C4-2B (cell line): ENCODE data around the gene MRC2.

Experiments
- H3K27ac ChIP-seq: fragments of 450-650 bp; 2 replicates; pipeline ENCODE4 v1.5.1; 2017
- ZFX ChIP-seq: fragments of 450-650 bp; IDR thresholded peaks from 2 replicates; pipeline ENCODE4 v1.6.1; 2017
- TF ChIP-seq, protein P1 (sequence below): fragments of 450-650 bp; conservative IDR thresholded peaks from 2 replicates; pipeline ENCODE4 v1.5.1; 2017; ENCODE audit warnings: mild to moderate bottlenecking

Gene MRC2

DNA sequence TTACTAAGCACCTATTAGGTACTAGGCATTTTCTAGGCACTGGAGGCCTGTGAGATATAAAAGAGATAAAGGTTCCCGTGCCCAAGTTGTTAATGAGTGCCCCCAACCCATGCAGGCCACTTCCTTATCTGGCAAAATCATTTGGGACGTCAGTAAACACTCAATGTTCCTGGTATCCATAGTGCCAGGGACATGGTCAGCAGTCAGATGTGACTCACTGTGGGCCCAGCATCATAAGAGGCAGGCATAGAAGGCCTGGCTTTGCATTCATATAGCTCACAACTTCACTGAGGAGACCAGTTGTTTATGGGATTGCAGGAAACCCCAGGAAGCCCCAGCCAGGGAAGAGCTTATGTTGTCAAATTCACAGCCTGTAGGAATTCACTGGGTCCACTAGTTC, 81.1 kb downstream of the MRC2 start:
- TF ChIP-seq, protein P1, sequence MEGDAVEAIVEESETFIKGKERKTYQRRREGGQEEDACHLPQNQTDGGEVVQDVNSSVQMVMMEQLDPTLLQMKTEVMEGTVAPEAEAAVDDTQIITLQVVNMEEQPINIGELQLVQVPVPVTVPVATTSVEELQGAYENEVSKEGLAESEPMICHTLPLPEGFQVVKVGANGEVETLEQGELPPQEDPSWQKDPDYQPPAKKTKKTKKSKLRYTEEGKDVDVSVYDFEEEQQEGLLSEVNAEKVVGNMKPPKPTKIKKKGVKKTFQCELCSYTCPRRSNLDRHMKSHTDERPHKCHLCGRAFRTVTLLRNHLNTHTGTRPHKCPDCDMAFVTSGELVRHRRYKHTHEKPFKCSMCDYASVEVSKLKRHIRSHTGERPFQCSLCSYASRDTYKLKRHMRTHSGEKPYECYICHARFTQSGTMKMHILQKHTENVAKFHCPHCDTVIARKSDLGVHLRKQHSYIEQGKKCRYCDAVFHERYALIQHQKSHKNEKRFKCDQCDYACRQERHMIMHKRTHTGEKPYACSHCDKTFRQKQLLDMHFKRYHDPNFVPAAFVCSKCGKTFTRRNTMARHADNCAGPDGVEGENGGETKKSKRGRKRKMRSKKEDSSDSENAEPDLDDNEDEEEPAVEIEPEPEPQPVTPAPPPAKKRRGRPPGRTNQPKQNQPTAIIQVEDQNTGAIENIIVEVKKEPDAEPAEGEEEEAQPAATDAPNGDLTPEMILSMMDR = no peak
- no peak for TF ChIP-seq ZFX
- H3K27ac ChIP-seq = no peak overlapping the region

DNA sequence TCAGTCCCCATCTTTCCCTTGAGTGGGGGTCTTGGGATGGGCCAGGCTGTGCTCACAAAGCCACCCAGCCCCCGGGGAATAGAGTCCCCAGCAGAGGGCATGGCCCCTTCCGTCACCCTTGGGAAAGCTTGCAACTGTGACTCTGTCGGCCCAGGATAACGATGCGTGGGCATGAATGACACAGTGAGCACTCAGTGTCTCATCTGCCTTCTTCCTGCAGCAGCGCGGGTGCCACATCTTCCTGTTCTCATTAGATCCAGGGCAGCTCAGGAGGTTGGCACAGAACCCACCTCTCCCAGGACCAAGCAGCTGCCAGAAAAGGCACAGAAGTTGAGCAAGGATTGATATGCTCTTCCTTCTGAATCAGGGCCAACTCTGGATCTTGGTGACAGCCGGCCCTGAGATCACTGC, 84.7 kb downstream of the MRC2 start:
- TF ChIP-seq, protein P1 = no peak
- no peak for TF ChIP-seq ZFX
- no peak overlapping the region for H3K27ac ChIP-seq

DNA sequence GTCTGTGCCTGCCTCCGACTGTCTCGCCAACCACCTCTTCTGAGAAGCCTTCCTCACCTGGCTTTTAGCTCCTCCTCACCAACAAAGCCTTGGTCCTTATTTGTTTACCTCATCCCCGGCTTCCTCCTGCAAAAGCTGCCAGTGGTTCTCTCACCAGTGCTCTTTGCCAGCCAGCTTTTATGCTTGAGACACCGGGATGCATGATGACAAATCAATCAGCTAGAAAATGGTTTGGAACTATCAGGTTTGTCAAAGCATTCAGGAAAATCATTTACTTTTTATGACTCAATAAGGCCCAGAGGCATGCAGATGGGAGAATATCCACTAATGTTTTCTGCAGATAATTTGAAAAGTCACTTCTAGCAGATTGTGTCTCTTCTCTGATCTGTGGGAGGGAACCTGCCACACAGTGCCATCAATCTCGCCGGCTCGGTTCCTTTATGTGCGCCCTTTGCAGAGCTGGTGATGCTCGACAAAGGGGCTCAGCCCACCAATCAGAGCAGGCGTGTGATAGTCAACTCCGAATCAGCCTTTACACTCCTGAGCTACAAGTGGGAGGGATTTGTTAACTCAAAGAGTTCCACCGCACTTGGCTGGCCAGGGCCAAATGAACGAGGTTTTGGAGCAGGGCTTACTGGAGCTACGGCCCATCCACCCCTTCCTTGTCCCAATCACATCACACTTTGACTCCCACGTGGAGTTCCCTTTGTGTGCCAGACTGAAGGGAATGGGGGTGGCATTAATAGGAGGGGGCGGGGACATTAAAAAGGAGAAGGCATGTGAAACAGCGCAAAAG, 85.8 kb downstream of the MRC2 start:
- TF ChIP-seq, protein P1 = no peak
- no peak for TF ChIP-seq ZFX
- 0 out of 2 replicates have a peak overlapping the region, but pooled peaks have one; percentile 2 for H3K27ac ChIP-seq

DNA sequence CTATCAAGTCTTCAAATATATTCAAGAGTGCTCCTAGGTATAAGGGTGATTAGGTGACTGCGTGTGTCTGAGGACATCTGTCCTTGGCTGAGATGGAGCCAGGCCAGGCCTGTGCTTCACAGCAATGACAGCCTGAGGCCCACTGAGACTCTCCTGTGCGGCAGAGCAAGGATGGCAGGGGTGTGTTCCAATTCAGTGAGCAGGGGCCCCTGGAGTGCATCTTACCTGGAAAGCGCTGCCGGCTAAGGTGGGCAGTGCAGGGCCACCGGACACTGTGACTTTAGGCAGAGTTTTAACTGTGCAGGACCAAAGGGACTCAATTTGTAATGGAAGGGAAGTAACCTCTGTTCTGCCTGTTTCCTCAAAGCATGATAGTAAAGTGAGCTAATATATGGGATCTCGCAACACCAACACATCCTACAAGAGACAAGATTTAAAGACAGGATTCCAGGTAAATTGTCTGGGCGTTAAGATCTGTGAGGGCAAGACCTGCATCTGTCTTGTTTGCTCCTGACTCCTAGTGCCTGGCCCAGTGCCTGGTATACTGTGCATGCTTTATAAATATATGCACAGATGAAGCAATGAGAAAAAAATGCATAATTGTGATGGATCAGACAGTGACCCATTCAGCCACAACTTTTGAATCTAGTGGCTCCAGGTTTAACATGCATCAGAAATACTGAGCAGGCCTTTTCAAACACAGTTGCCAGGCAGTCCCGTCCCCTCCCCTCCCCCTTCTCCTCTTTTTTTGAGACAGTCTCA, 86.7 kb downstream of the MRC2 start:
- TF ChIP-seq, protein P1 = no peak
- no peak for TF ChIP-seq ZFX
- H3K27ac ChIP-seq = peak overlapping the region; percentile 9

DNA sequence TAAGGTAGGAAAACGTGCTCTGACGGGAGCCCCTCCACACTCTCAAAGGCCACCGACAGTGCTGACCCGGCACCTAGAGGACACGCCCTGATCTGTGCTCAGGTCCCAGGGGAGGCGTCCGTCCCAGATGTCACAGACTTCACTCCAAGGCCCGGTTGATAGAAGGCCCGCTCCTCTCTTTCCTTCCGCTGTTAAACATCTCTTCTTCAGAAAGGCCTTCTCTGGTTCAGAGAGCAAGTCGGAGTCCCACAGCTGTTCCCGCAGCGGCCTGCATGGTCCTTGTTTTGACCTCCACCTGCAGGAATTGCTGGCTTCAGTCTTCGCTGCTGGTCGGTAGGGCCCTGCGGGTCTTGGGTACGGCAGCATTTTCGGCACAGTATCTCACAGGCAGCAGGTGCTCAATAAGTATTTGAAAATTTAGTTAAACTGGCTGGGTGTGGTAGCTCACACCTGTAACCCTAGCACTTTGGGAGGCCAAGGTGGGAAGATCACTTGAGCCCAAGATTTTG, 88.5 kb downstream of the MRC2 start:
- no peak for TF ChIP-seq ZFX
- TF ChIP-seq, protein P1 = no peak
- no peak overlapping the region for H3K27ac ChIP-seq

DNA sequence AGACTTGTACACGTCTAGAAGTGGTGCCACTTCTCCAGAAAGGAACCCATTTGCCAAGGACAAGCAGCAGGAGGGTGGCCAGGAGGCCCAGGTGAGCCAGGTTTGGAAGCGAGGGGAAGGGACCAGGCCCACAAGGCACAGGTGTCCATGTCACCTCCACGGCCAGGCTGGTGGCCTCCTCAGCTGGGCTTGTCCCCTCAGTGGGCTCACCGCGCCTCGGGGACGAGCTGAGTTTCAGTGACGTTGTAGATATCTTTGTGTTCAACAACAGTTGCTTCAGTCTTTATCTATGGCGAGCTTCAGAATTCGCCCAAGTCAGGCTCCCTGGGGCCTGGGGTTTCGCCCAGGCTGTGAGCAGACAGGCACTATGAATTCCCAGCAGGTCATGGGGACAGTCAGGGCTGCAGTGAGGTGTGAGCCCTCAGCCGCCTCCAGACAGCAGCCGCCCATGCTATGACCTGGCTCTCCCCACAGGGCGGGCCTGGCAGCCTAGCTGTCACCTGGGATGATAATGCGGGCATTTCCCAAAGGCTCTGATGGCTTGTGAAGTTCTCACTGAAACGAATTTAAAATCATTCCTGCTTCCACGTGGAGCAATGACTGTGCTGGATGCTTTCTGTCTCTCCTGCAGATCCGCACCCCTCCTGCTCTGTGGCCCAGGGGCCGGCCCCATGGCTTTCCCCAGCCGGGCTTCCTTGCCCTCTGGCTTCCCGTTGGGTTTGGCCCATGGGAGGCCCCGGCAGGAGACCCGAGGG, 89.5 kb downstream of the MRC2 start:
- peak overlapping the region; percentile 7 for H3K27ac ChIP-seq

More for the DNA sequence above, 89.5 kb downstream of the MRC2 start:
- no peak for TF ChIP-seq ZFX
- TF ChIP-seq, protein P1 = no peak
